ENCODE data around the gene SERPING1. TPM values are rescaled to one million over a fixed set of nuclear protein-coding genes. Genes with fewer than 3 reads are reported as not detected.

Gene SERPING1
- polyA plus RNA-seq (2013) = 136 TPM

GRCh38 chr11:57597461-57597915 lies at the start of gene SERPING1:
SERPING1 (plus strand) TSS chr11:57597685; CDS start chr11:57598271, 586 bp downstream.
- POLR2A ChIA-PET = interaction anchor here (0.6 kb wide), 1 partner anchor 25 kb away, joined by 4 read pairs; no protein-coding TSS in a partner anchor

GRCh38 chr11:57547854-57548377 lies 49.6 kb upstream of the SERPING1 start:
- H3K27me3 ChIP-seq (replicated peaks in 2 of 5; ENCODE audit: control insufficient read depth in 4 of 5, insufficient read depth in 5 of 5, low read length in 4 of 5) = no peaks in the 10 kb centered on the region
- whole genome bisulfite sequencing (ENCODE audit: insufficient coverage) = 36% methylated on average over 5 of the region's 6 CpGs
- no peak overlapping the region for H3K4me3 ChIP-seq (ENCODE audit: control insufficient read depth in 1 of 7, extremely low read depth in 1 of 7, insufficient read depth in 4 of 7, low read depth in 2 of 7, low read length in 6 of 7)
- POLR2A ChIA-PET = no interaction called here
- peaks cover 6 to 56% (median 43%) of the 10 kb centered on the region in 4 experiments for H3K36me3 ChIP-seq (ENCODE audit: control insufficient read depth in 4 of 4, insufficient read depth in 4 of 4, low read length in 3 of 4)
- H3K4me1 ChIP-seq (ENCODE audit: control extremely low read depth in 1 of 4, control insufficient read depth in 4 of 4, insufficient read depth in 4 of 4, low read length in 3 of 4) = peaks cover 0 to 12% (median 12%) of the 10 kb centered on the region in 4 experiments
- no peaks in the 10 kb centered on the region for H3K9me3 ChIP-seq (ENCODE audit: control extremely low read depth in 1 of 5, control insufficient read depth in 4 of 5, insufficient read depth in 2 of 5, low read depth in 1 of 5, low read length in 4 of 5)
- DNase-seq = peak; percentile 29 to 85 (median 80)
- CTCF ChIA-PET = interaction anchor here (1.0 to 2.9 kb wide), 12 partner anchors 9 to 96 kb away, joined by 3 to 11 read pairs (median 6); partner anchors contain the start of genes TIMM10 and UBE2L6
- H3K27ac ChIP-seq (ENCODE audit: insufficient read depth in 1 of 2, low read depth in 1 of 2, low read length in 2 of 2, poor library complexity in 1 of 2, severe bottlenecking in 2 of 2) = peak overlapping the region in 1 of 2 experiments; percentile 31

More at GRCh38 chr11:57597461-57597915, at the start of gene SERPING1:
- CTCF ChIA-PET = interaction anchor here (0.9 to 7.6 kb wide), 3 partner anchors 16 to 43 kb away, joined by 3 to 64 read pairs (median 20); partner anchors contain the start of gene UBE2L6
- no peak for DNase-seq
- H3K4me3 ChIP-seq (ENCODE audit: control insufficient read depth in 1 of 7, extremely low read depth in 1 of 7, insufficient read depth in 4 of 7, low read depth in 2 of 7, low read length in 6 of 7) = peak within 1 kb of the TSS; percentile 28 to 81 (median 70)
- H3K36me3 ChIP-seq (ENCODE audit: control insufficient read depth in 4 of 4, insufficient read depth in 4 of 4, low read length in 3 of 4) = peaks cover 0 to 8% (median 3%) of the 10 kb centered on the region in 4 experiments
- 53% methylated on average over 2 of the region's 10 CpGs for WGBS (ENCODE audit: insufficient coverage)
- no peaks in the 10 kb centered on the region for H3K9me3 ChIP-seq (ENCODE audit: control extremely low read depth in 1 of 5, control insufficient read depth in 4 of 5, insufficient read depth in 2 of 5, low read depth in 1 of 5, low read length in 4 of 5)
- H3K4me1 ChIP-seq (ENCODE audit: control extremely low read depth in 1 of 4, control insufficient read depth in 4 of 4, insufficient read depth in 4 of 4, low read length in 3 of 4) = peaks cover 0 to 26% (median 23%) of the 10 kb centered on the region in 4 experiments
- no peaks in the 10 kb centered on the region for H3K27me3 ChIP-seq (replicated peaks in 2 of 5; ENCODE audit: control insufficient read depth in 4 of 5, insufficient read depth in 5 of 5, low read length in 4 of 5)
- no peak within 1 kb of the TSS for H3K27ac ChIP-seq (ENCODE audit: insufficient read depth in 1 of 2, low read depth in 1 of 2, low read length in 2 of 2, poor library complexity in 1 of 2, severe bottlenecking in 2 of 2)

- H3K27ac ChIP-seq (ENCODE audit: insufficient read depth in 1 of 2, low read depth in 1 of 2, low read length in 2 of 2, poor library complexity in 1 of 2, severe bottlenecking in 2 of 2) = no peak overlapping the region
- ChIA-PET CTCF (interaction anchor here (0.9 to 1.7 kb wide), 6 partner anchors 18 to 94 kb away, joined by 3 to 6 read pairs (median 3); partner anchors contain the start of gene UBE2L6), POLR2A (no interaction called here)
- H3K36me3 ChIP-seq (ENCODE audit: control insufficient read depth in 4 of 4, insufficient read depth in 4 of 4, low read length in 3 of 4) = peaks cover 16 to 72% (median 57%) of the 10 kb centered on the region in 4 experiments
- DNase-seq = no peak
- peaks cover 0 to 12% (median 12%) of the 10 kb centered on the region in 4 experiments for H3K4me1 ChIP-seq (ENCODE audit: control extremely low read depth in 1 of 4, control insufficient read depth in 4 of 4, insufficient read depth in 4 of 4, low read length in 3 of 4)
- H3K27me3 ChIP-seq (replicated peaks in 2 of 5; ENCODE audit: control insufficient read depth in 4 of 5, insufficient read depth in 5 of 5, low read length in 4 of 5) = no peaks in the 10 kb centered on the region
- H3K4me3 ChIP-seq (ENCODE audit: control insufficient read depth in 1 of 7, extremely low read depth in 1 of 7, insufficient read depth in 4 of 7, low read depth in 2 of 7, low read length in 6 of 7) = no peak overlapping the region
- H3K9me3 ChIP-seq (ENCODE audit: control extremely low read depth in 1 of 5, control insufficient read depth in 4 of 5, insufficient read depth in 2 of 5, low read depth in 1 of 5, low read length in 4 of 5) = no peaks in the 10 kb centered on the region
- WGBS (ENCODE audit: insufficient coverage) = 79% methylated on average over 5 of the region's 8 CpGs
These were observed 47.5 kb upstream of the SERPING1 start for GRCh38 chr11:57549983-57550382.

DNA sequence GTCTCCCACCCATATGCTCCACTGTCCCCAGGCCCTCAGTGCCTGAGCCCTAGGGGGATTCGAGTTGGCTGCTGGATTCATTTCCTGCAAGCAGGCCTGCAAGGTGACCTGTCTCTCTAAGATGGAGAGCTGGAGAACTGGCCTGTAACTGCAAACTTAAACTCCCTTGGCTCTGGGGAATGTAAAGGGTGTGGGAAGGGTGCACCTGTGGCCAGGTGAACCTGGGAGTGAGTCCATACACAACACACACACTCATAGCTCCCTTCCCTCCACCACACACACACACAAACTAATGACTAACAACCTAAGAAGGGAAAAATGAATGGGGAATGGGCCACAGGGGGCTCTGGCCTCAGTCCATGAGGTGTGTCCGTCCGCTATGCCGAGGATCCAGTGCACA lies 45.5 kb upstream of the SERPING1 start:
- Histone ChIP-seq H3K4me1 (ENCODE audit: control extremely low read depth in 1 of 4, control insufficient read depth in 4 of 4, insufficient read depth in 4 of 4, low read length in 3 of 4) (peaks cover 0 to 12% (median 11%) of the 10 kb centered on the region in 4 experiments), H3K27me3 (replicated peaks in 2 of 5; ENCODE audit: control insufficient read depth in 4 of 5, insufficient read depth in 5 of 5, low read length in 4 of 5) (no peaks in the 10 kb centered on the region), H3K36me3 (ENCODE audit: control insufficient read depth in 4 of 4, insufficient read depth in 4 of 4, low read length in 3 of 4) (peaks cover 20 to 80% (median 65%) of the 10 kb centered on the region in 4 experiments), H3K9me3 (ENCODE audit: control extremely low read depth in 1 of 5, control insufficient read depth in 4 of 5, insufficient read depth in 2 of 5, low read depth in 1 of 5, low read length in 4 of 5) (no peaks in the 10 kb centered on the region), H3K4me3 (ENCODE audit: control insufficient read depth in 1 of 7, extremely low read depth in 1 of 7, insufficient read depth in 4 of 7, low read depth in 2 of 7, low read length in 6 of 7) (no peak overlapping the region), H3K27ac (ENCODE audit: insufficient read depth in 1 of 2, low read depth in 1 of 2, low read length in 2 of 2, poor library complexity in 1 of 2, severe bottlenecking in 2 of 2) (no peak overlapping the region)
- no peak for DNase-seq
- ChIA-PET POLR2A (no interaction called here), CTCF (interaction anchor here (0.7 to 1.4 kb wide), 2 partner anchors 16 to 88 kb away, joined by 3 to 4 read pairs; no protein-coding TSS in a partner anchor)
- WGBS (ENCODE audit: insufficient coverage) = 95% methylated on average over 3 of the region's 4 CpGs

- 93% methylated on average over 4 of the region's 5 CpGs for WGBS (ENCODE audit: insufficient coverage)
- peaks cover 20 to 81% (median 66%) of the 10 kb centered on the region in 4 experiments for H3K36me3 ChIP-seq (ENCODE audit: control insufficient read depth in 4 of 4, insufficient read depth in 4 of 4, low read length in 3 of 4)
- ChIA-PET POLR2A (no interaction called here), CTCF (interaction anchor here (0.7 to 1.4 kb wide), 2 partner anchors 16 to 88 kb away, joined by 3 to 4 read pairs; no protein-coding TSS in a partner anchor)
- no peaks in the 10 kb centered on the region for H3K27me3 ChIP-seq (replicated peaks in 2 of 5; ENCODE audit: control insufficient read depth in 4 of 5, insufficient read depth in 5 of 5, low read length in 4 of 5)
- no peak overlapping the region for H3K27ac ChIP-seq (ENCODE audit: insufficient read depth in 1 of 2, low read depth in 1 of 2, low read length in 2 of 2, poor library complexity in 1 of 2, severe bottlenecking in 2 of 2)
- H3K4me1 ChIP-seq (ENCODE audit: control extremely low read depth in 1 of 4, control insufficient read depth in 4 of 4, insufficient read depth in 4 of 4, low read length in 3 of 4) = peaks cover 0 to 8% (median 6%) of the 10 kb centered on the region in 4 experiments
- no peaks in the 10 kb centered on the region for H3K9me3 ChIP-seq (ENCODE audit: control extremely low read depth in 1 of 5, control insufficient read depth in 4 of 5, insufficient read depth in 2 of 5, low read depth in 1 of 5, low read length in 4 of 5)
- H3K4me3 ChIP-seq (ENCODE audit: control insufficient read depth in 1 of 7, extremely low read depth in 1 of 7, insufficient read depth in 4 of 7, low read depth in 2 of 7, low read length in 6 of 7) = no peak overlapping the region
- DNase-seq = no peak
These were observed 45.0 kb upstream of the SERPING1 start for GRCh38 chr11:57552479-57552878.

DNA sequence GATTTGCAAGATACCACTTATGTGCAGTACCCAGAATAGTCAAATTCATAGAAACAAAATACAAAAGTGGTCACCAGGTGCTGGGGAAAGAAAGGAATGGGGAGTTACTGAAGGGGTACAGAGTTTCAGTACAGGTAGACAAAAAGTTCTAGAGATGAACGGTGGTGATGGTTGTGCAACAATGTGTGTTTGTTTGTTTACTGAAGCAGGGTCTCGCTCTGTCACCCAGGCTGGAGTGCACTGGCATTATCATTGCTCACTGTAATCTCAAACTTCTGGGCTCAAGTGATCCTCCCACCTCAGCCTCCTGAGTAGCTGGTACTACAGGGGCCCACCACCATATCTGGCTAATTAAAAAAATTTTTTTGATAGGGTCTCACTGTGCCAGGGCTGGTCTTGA lies 42.1 kb upstream of the SERPING1 start:
- H3K27ac ChIP-seq (ENCODE audit: insufficient read depth in 1 of 2, low read depth in 1 of 2, low read length in 2 of 2, poor library complexity in 1 of 2, severe bottlenecking in 2 of 2) = no peak overlapping the region
- peaks cover 20 to 88% (median 68%) of the 10 kb centered on the region in 4 experiments for H3K36me3 ChIP-seq (ENCODE audit: control insufficient read depth in 4 of 4, insufficient read depth in 4 of 4, low read length in 3 of 4)
- CTCF ChIA-PET = interaction anchor here (0.7 to 2.0 kb wide), 5 partner anchors 11 to 89 kb away, joined by 3 to 5 read pairs (median 3); no protein-coding TSS in a partner anchor
- H3K4me1 ChIP-seq (ENCODE audit: control extremely low read depth in 1 of 4, control insufficient read depth in 4 of 4, insufficient read depth in 4 of 4, low read length in 3 of 4) = no peaks in the 10 kb centered on the region
- no peaks in the 10 kb centered on the region for H3K27me3 ChIP-seq (replicated peaks in 2 of 5; ENCODE audit: control insufficient read depth in 4 of 5, insufficient read depth in 5 of 5, low read length in 4 of 5)
- no peak overlapping the region for H3K4me3 ChIP-seq (ENCODE audit: control insufficient read depth in 1 of 7, extremely low read depth in 1 of 7, insufficient read depth in 4 of 7, low read depth in 2 of 7, low read length in 6 of 7)
- DNase-seq = no peak
- WGBS (ENCODE audit: insufficient coverage) = 100% methylated on average over 2 of the region's 2 CpGs
- H3K9me3 ChIP-seq (ENCODE audit: control extremely low read depth in 1 of 5, control insufficient read depth in 4 of 5, insufficient read depth in 2 of 5, low read depth in 1 of 5, low read length in 4 of 5) = no peaks in the 10 kb centered on the region
- POLR2A ChIA-PET = no interaction called here

DNA sequence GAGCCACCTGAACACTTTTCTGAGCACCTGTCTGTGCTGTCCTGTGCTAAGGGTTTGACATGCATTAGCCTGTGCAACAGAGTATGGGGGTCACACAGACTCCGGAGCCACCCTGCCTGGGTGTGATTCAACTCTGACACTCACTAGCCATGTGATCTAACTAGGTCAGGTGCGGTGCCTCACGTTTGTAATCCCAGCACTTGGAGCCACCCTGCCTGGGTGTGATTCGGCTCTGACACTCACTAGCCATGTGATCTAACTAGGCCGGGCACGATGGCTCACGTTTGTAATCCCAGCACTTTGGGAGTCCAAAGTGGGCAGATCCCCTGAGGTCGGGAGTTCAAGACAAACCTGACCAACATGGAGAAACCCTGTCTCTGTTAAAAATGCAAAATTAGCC lies 41.4 kb upstream of the SERPING1 start:
- CTCF ChIA-PET = interaction anchor here (1.8 to 2.0 kb wide), 2 partner anchors 12 to 85 kb away, joined by 5 read pairs; no protein-coding TSS in a partner anchor

More for the DNA sequence above, 41.4 kb upstream of the SERPING1 start:
- peaks cover 20 to 82% (median 65%) of the 10 kb centered on the region in 4 experiments for H3K36me3 ChIP-seq (ENCODE audit: control insufficient read depth in 4 of 4, insufficient read depth in 4 of 4, low read length in 3 of 4)
- no peaks in the 10 kb centered on the region for H3K4me1 ChIP-seq (ENCODE audit: control extremely low read depth in 1 of 4, control insufficient read depth in 4 of 4, insufficient read depth in 4 of 4, low read length in 3 of 4)
- 92% methylated on average over 8 of the region's 8 CpGs for WGBS (ENCODE audit: insufficient coverage)
- DNase-seq = no peak
- H3K4me3 ChIP-seq (ENCODE audit: control insufficient read depth in 1 of 7, extremely low read depth in 1 of 7, insufficient read depth in 4 of 7, low read depth in 2 of 7, low read length in 6 of 7) = no peak overlapping the region
- H3K27ac ChIP-seq (ENCODE audit: insufficient read depth in 1 of 2, low read depth in 1 of 2, low read length in 2 of 2, poor library complexity in 1 of 2, severe bottlenecking in 2 of 2) = no peak overlapping the region
- POLR2A ChIA-PET = no interaction called here
- no peaks in the 10 kb centered on the region for H3K9me3 ChIP-seq (ENCODE audit: control extremely low read depth in 1 of 5, control insufficient read depth in 4 of 5, insufficient read depth in 2 of 5, low read depth in 1 of 5, low read length in 4 of 5)
- H3K27me3 ChIP-seq (replicated peaks in 2 of 5; ENCODE audit: control insufficient read depth in 4 of 5, insufficient read depth in 5 of 5, low read length in 4 of 5) = no peaks in the 10 kb centered on the region

All from common myeloid progenitor, CD34-positive (primary cell).